Gastrocnemius medialis (tissue), 4 donors: Measurements from ENCODE around the gene AADACL4.

Experiments used
- CTCF ChIP-seq, 5 experiments: fragments of 450-650 bp in 3 of 5; fragments of 200-600 bp in 2 of 5; sonication (generic) in 2 of 5; IDR thresholded peaks in 4 of 5; conservative IDR thresholded peaks in 1 of 5; 1 replicate in 4 of 5; 2 replicates in 1 of 5; pipeline ENCODE4 v1.5.1; 2016 to 2019; ENCODE audit warnings: antibody characterized with exemption in 5 of 5, mild to moderate bottlenecking in 3 of 5, moderate library complexity in 3 of 5
- POLR2A ChIP-seq, 2 donors: fragments of 450-650 bp; IDR thresholded peaks; one replicate each; pipeline ENCODE4 v1.6.1; 2017; ENCODE audit warnings: antibody characterized with exemption in 2 of 2, mild to moderate bottlenecking in 2 of 2, moderate library complexity in 2 of 2

GRCh38 chr1:12665511-12665910, 21.6 kb downstream of the AADACL4 start:
- TF ChIP-seq CTCF (IDR thresholded peaks at IDR 0.05 in 4 of 5, conservative IDR thresholded peaks at IDR 0.05 in 1 of 5) (no peak), POLR2A (IDR thresholded peaks at IDR 0.05) (no peak)
